Heart left ventricle (tissue), 13 donors: Measurements from ENCODE around the gene ZNF738.

Experiments
- CTCF ChIP-seq, 12 donors: fragments of 200-600 bp; sonication (generic) in 4 of 12; IDR thresholded peaks; one replicate each; pipeline versions ENCODE4 v1.5.0 to v1.8.0; 2018 to 2022; ENCODE audit warnings: antibody characterized with exemption in 12 of 12, mild to moderate bottlenecking in 5 of 12
- POLR2A ChIP-seq, 2 donors: fragments of 450-650 bp; IDR thresholded peaks; one replicate each; pipeline ENCODE4 v1.6.1; 2017; ENCODE audit warnings: antibody characterized with exemption in 2 of 2, mild to moderate bottlenecking in 2 of 2, moderate library complexity in 2 of 2
- donor health status: ischemic (EF 13 %, LVEDD 7.1; RV severe dilation, severe dysfunction).
- donor health status: DM: no; HTN: yes; CAD: no.
- donor health status: DM: no; HTN: no; CAD: no.
- donor health status: ischemic (EF 25% LVEDD 6.9; RV normal size, moderate dysfunction).
- donor health status: ischemic (EF 25% LVEDD 5.7; RV mildly dilated, moderate dysfunction).
- donor health status: ischemic (EF 35%, LVEDD 5.7; RV mildly dilated, moderate dysfunction).
- donor health status: nonischemic (EF 11% LVEDD 7.7; RV severe dilation, severe dysfunction).
- donor health status: DM: yes; HTN: yes; CAD: no.
- donor health status: PGD.
- donor health status: ischemic (EF 29% LVEDD 5.4; RV normal size, mild dysfunction).
- donor health status: nonischemic (EF 23%, LVEDD 6.1; RV moderate dilation, normal function).

- TF ChIP-seq CTCF (IDR thresholded peaks at IDR 0.05) (no peak), POLR2A (IDR thresholded peaks at IDR 0.05) (no peak)
Measured at GRCh38 chr19:21410166-21410565, 51.4 kb downstream of the ZNF738 start.
